ENCODE measurements around the gene ITPK1. TPM values are rescaled to one million over a fixed set of nuclear protein-coding genes. Genes with fewer than 3 reads are reported as not detected.

The ITPK1 gene
- total and polyA plus RNA-seq, 2 experiments from 2014 or later: 35.9 to 101 TPM

GRCh38 chr14:92959189-92959531, 156.6 kb downstream of the ITPK1 start:
- ATAC-seq: no peak
- Histone ChIP-seq H3K36me3 (ENCODE audit: insufficient read depth) (no peaks in the 10 kb centered on the region), H3K27ac (ENCODE audit: low read depth) (no peak overlapping the region), H3K4me1 (ENCODE audit: insufficient read depth) (peaks cover 7% of the 10 kb centered on the region; the same call in 1 of the 2 replicates), H3K4me2 (no peak overlapping the region), H3K27me3 (ENCODE audit: insufficient read depth) (no peaks in the 10 kb centered on the region), H3F3A (replicated peaks; ENCODE audit: low read depth) (no peaks in the 10 kb centered on the region), H3K9me2 (ENCODE audit: insufficient read depth) (no peaks in the 10 kb centered on the region), H3K79me2 (replicated peaks; ENCODE audit: insufficient read depth) (no peaks in the 10 kb centered on the region; the same call in 1 of the 2 replicates), H3K4me3 (no peak overlapping the region), H2AFZ (no peak overlapping the region), H4K20me1 (replicated peaks; ENCODE audit: insufficient read depth) (peaks cover 6% of the 10 kb centered on the region; the same call in 1 of the 2 replicates)
- Mint-ChIP-seq H3K27me3 (ENCODE audit: insufficient read depth, low read depth, poor library complexity) (peaks cover 16% of the 10 kb centered on the region), H3K4me3 (no peak overlapping the region), H3K9me3 (no peaks in the 10 kb centered on the region), H3K4me1 (peaks cover 22% of the 10 kb centered on the region), H3K36me3 (ENCODE audit: low read depth) (peaks cover 26% of the 10 kb centered on the region), H3K27ac (no peak overlapping the region)
- DNase-seq (ENCODE audit: low spot score): no peak
- TF ChIP-seq CTCF (conservative IDR thresholded peaks at IDR 0.05; ENCODE audit: low read depth in 2 of 2): no peak
- no peak for TF ChIP-seq ETS1 (IDR thresholded peaks at IDR 0.05)
- TF ChIP-seq ZNF331 (CRISPR knock-in tag; IDR thresholded peaks at IDR 0.05; ENCODE audit: low read depth): no peak
- TF ChIP-seq JUNB (IDR thresholded peaks at IDR 0.05; ENCODE audit: unreplicated experiment): no peak
- TF ChIP-seq STAT1 (IDR thresholded peaks at IDR 0.05; ENCODE audit: unreplicated experiment): no peak
- TF ChIP-seq EZH2 (IDR thresholded peaks at IDR 0.05; ENCODE audit: low read depth, unreplicated experiment): no peak
- no peak for TF ChIP-seq ZNF114 (CRISPR knock-in tag; IDR thresholded peaks at IDR 0.05)
- TF ChIP-seq CREB1 (CRISPR knock-in tag; IDR thresholded peaks at IDR 0.05; ENCODE audit: low read depth): no peak
- no peak for TF ChIP-seq ZNF462 (CRISPR knock-in tag; IDR thresholded peaks at IDR 0.05)

Data from GM23338 (cell line).